A673 (cell line): Measurements from ENCODE around the gene FOXN3. TPM values are rescaled to one million over a fixed set of nuclear protein-coding genes. Genes with fewer than 3 reads are reported as not detected.

Experiments
- BruUV-seq: library from RNA; stranded (reverse); fragments of 400-500 nt; replicated peaks from 2 replicates; lab custom pipeline; 2021; lab: Mats Ljungman, UMichigan
- CTCF ChIA-PET: fragments of 300-600 bp; sonication (Branson Sonifier 250); formaldehyde crosslinking; loops from one replicate; lab custom pipeline; 2022; ENCODE audit warnings: antibody characterized with exemption; lab: Charles Lee
- POLR2A ChIA-PET: fragments of 300-600 bp; sonication (Branson Sonifier 250); formaldehyde crosslinking; loops from one replicate; lab custom pipeline; 2022; ENCODE audit warnings: antibody characterized with exemption; ENCODE audit not compliant: low non-redundant PET; lab: Charles Lee
- DNase-seq: peaks from one replicate; pipeline ENCODE4 v3.0.0-alpha.2; 2015; ENCODE audit warnings: low spot score
- H3K27ac ChIP-seq: fragments of 200-600 bp; sonication (generic); 2 replicates; pipeline ENCODE4 v1.5.1; 2016; ENCODE audit warnings: mixed run types, low read depth, mild to moderate bottlenecking, mixed read lengths, antibody characterized with exemption, low read length; ENCODE audit not compliant: poor library complexity, severe bottlenecking
- H3K27me3 ChIP-seq: fragments of 200-600 bp; sonication (generic); replicated peaks from 2 replicates; pipeline ENCODE4 v1.6.1; 2017; ENCODE audit warnings: mixed run types, low read depth, mild to moderate bottlenecking, mixed read lengths, antibody characterized with exemption, low read length; ENCODE audit not compliant: insufficient read depth, poor library complexity
- H3K36me3 ChIP-seq: fragments of 200-600 bp; sonication (generic); 2 replicates; pipeline ENCODE4 v1.6.1; 2016; ENCODE audit warnings: mixed run types, mild to moderate bottlenecking, mixed read lengths, antibody characterized with exemption, low read length; ENCODE audit not compliant: insufficient read depth, poor library complexity, severe bottlenecking
- H3K4me1 ChIP-seq: fragments of 200-600 bp; sonication (generic); 2 replicates; pipeline ENCODE4 v1.6.1; 2017; ENCODE audit warnings: mixed run types, mild to moderate bottlenecking, mixed read lengths, antibody characterized with exemption, low read length; ENCODE audit not compliant: insufficient read depth, poor library complexity, severe bottlenecking
- H3K4me3 ChIP-seq: fragments of 200-600 bp; sonication (generic); 2 replicates; pipeline ENCODE4 v1.5.1; 2016; ENCODE audit warnings: low read depth, mixed run types, mild to moderate bottlenecking, mixed read lengths, low read length; ENCODE audit not compliant: poor library complexity, severe bottlenecking
- H3K9me3 ChIP-seq: fragments of 200-600 bp; sonication (generic); 2 replicates; pipeline ENCODE4 v1.6.1; 2016; ENCODE audit warnings: mixed run types, low read depth, mild to moderate bottlenecking, mixed read lengths, antibody characterized with exemption, low read length; ENCODE audit not compliant: poor library complexity, severe bottlenecking
- CTCF ChIP-seq: fragments of 300-800, 200-600 bp; sonication (generic); conservative IDR thresholded peaks from 2 replicates; pipeline ENCODE4 v1.5.1; 2017; ENCODE audit warnings: low read depth, mild to moderate bottlenecking, antibody characterized with exemption, low read length, moderate library complexity, mixed read lengths
- EZH2 ChIP-seq: fragments of 200-600 bp; sonication (generic); IDR thresholded peaks from 2 replicates; pipeline ENCODE4 v1.6.1; 2017; ENCODE audit warnings: borderline replicate concordance, low read depth, mild to moderate bottlenecking, mixed read lengths, antibody characterized with exemption, low read length; ENCODE audit not compliant: poor library complexity, severe bottlenecking
- intact Hi-C: fragments of 100-400 bp; cut with micrococcal nuclease; formaldehyde crosslinking; loops from one replicate; pipeline ENCODE4 v1.10.0; 2022; ENCODE audit not compliant: unreplicated experiment
- total RNA-seq: library from RNA; stranded (reverse); gene quantifications from 2 replicates; pipeline ENCODE4 v1.2.3, GENCODE V29; 2021

FOXN3 gene
- total RNA-seq, 1 experiment from 2014 or later: 15.3 TPM

GRCh38 chr14:89282191-89282590, 134.8 kb downstream of the FOXN3 start:
- H3K4me3 ChIP-seq: no peak overlapping the region
- H3K27me3 ChIP-seq: no peaks in the 10 kb centered on the region
- H3K9me3 ChIP-seq: no peaks in the 10 kb centered on the region
- no peak for DNase-seq
- ChIA-PET CTCF (no interaction called here), POLR2A (no interaction called here)
- H3K4me1 ChIP-seq: no peaks in the 10 kb centered on the region
- intact Hi-C loops: no loop called here
- BruUV-seq: no TSS peak
- TF ChIP-seq CTCF (no peak), EZH2 (no peak)
- H3K36me3 ChIP-seq: no peaks in the 10 kb centered on the region
- no peak overlapping the region for H3K27ac ChIP-seq

DNA sequence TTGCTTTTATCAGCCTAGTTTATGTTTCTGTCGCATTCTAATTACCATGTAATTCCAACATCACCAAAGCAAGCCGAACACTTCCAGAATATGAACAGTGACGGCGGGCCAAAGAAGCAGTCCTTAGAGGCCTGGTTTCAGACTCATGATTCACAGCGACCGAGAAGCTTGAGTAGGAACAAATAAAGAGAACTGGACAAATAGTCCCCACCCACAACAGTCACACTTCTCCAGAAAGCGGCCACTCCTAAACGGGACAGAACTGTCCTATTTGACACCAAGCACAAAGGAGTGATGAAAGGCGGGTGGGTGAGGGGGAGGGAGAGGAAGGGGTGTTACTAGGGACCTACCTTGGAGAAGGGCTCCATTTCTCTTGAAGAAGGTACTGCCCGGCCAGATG, 136.4 kb downstream of the FOXN3 start:
- DNase-seq: no peak
- no peaks in the 10 kb centered on the region for H3K4me1 ChIP-seq
- TF ChIP-seq CTCF (no peak), EZH2 (no peak)
- no peak overlapping the region for H3K4me3 ChIP-seq
- no peaks in the 10 kb centered on the region for H3K27me3 ChIP-seq
- no peaks in the 10 kb centered on the region for H3K36me3 ChIP-seq
- H3K27ac ChIP-seq: no peak overlapping the region
- no TSS peak for BruUV-seq
- intact Hi-C loops: no loop called here
- no peaks in the 10 kb centered on the region for H3K9me3 ChIP-seq
- ChIA-PET CTCF (no interaction called here), POLR2A (no interaction called here)

DNA sequence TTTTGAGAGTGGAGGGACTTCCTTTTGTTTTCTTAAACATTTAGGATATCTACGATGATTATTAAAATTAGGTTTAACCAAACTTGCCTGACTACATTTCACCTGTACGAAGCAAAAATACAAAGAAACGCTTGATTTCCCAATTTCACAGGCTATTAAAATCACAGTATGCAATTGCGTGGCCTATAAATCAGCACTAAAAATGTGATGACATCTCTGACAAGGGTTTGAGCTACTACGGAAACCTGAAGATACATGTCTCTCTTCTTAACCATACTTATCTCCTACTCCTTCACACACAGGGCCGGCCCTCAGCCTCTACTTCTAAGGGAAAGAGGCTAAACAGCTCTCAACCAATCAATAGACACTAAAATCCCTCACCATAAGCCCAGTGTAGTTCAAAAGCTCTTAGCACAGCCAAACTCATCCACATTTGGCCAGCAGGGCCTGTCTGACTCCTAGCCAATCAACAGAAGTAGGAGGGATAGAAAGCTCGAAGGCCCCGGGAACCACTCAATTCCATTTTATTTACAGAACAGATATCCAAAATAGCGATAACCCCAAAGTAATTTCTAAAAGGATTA, 137.3 kb downstream of the FOXN3 start:
- intact Hi-C loops: no loop called here
- POLR2A ChIA-PET: no interaction called here
- no peaks in the 10 kb centered on the region for H3K4me1 ChIP-seq
- BruUV-seq: no TSS peak
- H3K36me3 ChIP-seq: no peaks in the 10 kb centered on the region
- DNase-seq: no peak
- H3K27ac ChIP-seq: no peak overlapping the region
- H3K27me3 ChIP-seq: no peaks in the 10 kb centered on the region
- no peak overlapping the region for H3K4me3 ChIP-seq
- TF ChIP-seq CTCF (no peak), EZH2 (no peak)
- no peaks in the 10 kb centered on the region for H3K9me3 ChIP-seq
- CTCF ChIA-PET: no interaction called here
